NCI-H82 treated with DMSO at 0.1 percent for 48 hours (cell line): ENCODE measurements around the gene PDE4D.

ENCODE experiments used
- DNase-seq: peaks from one replicate; lab custom pipeline; 2025; ENCODE audit not compliant: unreplicated experiment; lab: John Stamatoyannopoulos, UW

The PDE4D gene

DNA sequence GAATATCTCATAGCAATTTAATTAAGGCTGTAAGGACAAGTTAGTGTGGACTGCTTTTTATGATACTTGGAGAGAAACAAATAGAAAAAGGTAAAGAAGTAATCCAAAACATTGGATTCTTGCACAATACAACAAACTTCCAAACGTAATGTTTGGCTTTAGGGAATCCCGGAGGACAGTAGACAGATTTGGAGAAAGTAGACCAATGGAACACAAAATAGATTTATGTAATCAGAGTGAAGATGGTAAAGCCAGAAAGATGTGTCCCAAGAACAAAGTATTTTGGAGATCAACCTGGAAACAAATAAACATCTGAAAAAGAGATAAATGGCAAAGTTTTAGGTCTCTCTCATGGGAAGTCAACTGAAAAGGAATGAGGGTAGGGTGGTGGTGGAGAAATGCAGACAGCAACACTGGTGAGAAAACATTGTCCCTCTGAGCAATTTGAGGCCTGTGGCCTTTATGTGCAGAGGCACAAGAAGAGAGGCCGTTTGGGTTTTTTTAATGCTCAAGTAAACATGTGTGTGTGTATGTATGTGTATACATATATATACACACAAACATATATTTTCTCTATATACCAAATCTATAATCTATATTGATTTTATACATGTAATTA, 620.6 kb downstream of the PDE4D start:
- DNase-seq: no peak

DNA sequence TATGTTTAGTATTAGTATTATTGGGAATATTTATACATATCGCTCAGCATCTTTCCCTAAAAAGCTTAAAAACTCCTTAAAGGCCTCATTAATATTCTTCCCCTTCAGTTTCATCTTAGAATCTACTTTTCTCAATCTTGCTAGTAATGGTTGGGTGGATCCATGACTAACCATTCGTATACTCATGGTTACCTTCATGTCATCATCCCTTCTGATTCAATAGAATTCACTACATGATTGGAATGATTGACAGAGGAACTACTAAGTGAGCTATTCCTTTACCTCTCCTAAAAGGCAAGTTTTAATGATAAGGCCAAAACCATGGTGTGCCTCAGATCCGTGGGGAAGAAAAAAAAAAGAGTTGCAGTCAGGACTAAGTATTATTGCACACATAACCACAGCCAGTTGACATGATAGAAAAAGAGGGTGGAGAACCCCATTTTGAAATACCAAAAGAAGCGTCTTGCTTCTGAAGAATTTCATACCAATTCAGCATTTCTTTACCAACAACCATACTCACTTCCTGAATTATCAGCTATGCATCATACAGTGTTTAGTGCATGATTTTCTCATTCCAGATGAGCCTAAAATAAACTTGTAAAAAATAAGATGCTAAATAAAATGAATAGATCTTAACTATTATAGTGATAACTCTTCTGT, 624.6 kb downstream of the PDE4D start:
- DNase-seq: no peak

DNA sequence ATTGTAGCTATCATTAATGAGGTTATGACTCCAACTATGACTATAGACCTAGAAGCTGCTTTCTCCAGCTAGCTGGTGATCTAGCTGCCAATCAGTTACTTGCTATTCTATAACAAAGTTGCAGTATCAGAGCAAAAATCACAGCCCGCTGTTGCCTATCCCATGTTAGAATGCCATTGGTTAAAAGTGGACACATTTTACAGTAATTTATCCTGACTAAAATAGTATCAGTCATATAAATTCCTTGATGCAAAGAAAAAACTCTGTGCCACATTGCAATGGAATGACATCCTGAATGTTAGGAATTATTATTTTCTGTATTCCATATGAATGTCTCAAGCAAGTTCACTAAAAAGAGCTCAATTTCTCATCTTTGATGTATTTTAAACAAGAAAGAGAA, 626.5 kb downstream of the PDE4D start:
- DNase-seq: no peak

DNA sequence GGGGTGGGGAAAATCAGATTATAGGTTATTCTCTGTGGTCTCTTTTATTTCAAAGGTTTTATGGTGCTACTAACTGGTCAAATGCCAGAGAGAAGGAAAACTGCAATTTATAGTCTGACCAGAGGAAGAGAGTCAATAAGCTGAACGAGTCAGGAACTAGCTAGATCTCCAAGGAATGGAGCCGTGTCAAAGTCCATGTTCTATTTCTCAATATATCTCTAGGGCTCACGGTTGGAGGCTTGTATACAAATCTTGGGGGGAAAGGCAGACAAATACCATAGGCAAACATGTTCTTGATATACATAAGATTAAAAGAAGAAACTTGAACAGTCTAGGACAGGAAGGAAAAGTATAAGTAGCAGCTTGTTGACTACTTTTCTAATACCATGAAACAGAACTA, 627.1 kb downstream of the PDE4D start:
- DNase-seq: no peak

DNA sequence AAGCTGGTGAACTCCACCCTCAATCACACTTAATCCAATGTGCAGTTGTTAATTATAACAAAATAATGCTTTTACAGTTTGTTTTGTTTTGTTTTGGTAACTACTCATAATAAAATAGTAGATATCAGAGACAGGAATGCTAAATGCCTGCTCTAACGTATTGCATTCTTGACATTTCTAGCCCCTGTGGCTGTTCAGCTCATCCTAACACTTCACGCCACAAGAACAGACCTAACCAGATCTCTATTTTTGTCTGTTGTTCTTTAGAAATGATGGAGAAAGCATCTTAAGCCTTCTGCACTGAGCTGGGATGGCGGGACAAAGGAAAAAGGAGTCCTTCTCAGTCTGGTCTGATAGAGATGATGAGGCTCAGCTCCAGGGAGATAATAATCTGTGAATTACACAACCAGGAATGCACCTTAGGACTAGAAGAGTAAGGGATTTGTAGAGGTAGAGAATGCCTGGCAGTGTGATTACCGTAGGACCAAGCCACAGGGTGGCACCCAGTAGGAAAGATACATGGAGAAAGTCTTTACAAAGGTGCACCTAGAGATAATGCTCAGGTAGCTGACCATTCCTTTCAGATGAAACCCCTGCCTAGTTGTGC, 628.8 kb downstream of the PDE4D start:
- no peak for DNase-seq

DNA sequence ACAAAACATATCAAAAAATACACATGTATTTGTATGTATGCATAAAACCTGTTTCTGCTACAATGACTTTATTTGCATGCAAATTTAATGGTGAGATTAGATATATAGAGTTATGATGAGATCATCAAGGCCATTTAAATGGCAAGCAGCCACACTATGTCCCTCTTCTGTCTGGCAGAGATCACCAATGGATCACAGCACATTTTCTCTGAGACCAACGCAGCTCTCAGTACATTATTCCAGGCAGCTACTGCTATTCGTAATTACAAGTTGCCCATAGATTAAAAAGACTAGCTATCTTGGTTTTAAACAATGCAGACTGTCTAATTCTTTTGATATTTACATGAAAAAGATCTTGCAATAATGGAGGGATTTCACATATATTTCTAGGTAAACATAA, 629.5 kb downstream of the PDE4D start:
- DNase-seq: no peak

DNA sequence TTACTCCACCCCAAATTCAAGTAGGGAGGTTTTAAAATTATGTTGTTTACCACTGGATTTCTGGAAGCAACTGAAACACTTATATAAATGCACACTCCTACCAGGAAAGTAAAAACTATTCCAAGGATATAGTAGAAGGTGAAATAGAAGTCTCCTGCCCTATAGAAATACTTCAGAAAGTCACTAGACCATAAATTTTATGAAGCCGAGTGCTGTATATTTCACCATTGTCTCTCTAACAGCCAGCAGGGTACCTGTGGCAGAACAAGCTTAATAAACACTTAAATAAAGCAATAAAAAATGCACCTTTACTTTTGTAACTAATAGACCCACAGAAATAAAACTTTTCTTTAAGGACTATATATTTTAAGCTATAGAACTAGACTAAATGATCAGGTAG, 631.6 kb downstream of the PDE4D start:
- DNase-seq: no peak

DNA sequence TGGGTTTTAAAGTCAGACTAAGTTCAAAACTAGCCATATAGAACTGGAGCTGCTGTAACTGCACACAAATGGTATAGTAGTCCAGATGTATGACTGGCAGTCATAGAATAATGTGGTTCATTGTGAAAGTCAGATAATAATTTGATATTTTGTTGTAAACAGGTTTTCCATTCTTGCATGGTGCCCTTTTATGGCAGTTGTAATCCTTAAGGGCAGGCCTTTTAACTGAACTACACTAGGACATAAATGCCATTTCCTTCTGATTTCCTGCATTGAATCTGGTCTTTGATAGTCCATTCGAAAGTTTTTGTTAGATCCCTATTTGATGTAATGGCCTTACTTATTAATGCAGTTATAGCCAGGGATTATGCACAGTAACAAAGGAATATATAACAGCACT, 632.6 kb downstream of the PDE4D start:
- no peak for DNase-seq

DNA sequence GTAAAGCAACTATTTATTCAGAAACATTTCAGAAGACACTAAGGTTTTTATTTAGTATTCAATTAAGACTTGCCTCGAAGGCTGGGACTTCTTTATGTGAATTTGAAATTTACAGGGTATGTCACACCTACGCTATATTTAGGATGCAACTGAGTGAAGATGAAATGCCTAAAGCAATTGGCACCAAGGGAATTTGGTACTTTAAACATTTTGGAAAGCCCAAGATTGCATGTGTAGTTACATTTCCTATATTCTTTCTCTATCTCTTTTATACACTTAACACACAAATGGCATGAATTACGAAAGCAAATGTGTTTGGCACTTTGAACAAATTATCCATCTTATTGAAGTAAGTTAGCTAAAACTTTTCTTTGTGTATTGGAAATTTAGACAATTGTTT, 633.3 kb downstream of the PDE4D start:
- no peak for DNase-seq

DNA sequence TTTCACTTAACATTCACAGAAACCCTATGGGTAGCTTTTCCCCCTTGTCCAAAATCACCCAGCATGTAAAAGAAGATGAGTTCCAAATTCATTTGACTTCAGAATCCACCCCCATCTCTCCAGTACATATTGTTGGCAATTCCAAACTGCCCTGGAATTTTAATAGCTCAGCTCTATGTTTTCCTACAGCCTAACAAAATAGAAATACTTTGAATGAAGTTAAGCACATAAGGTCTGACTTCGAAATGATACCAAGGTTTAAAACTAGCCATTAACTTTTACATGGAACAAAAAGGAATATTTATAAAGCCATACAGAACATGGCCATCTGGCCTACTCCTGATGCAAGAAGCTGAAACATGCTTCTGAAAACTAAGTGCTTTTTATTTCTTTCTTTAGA, 634.3 kb downstream of the PDE4D start:
- no peak for DNase-seq

DNA sequence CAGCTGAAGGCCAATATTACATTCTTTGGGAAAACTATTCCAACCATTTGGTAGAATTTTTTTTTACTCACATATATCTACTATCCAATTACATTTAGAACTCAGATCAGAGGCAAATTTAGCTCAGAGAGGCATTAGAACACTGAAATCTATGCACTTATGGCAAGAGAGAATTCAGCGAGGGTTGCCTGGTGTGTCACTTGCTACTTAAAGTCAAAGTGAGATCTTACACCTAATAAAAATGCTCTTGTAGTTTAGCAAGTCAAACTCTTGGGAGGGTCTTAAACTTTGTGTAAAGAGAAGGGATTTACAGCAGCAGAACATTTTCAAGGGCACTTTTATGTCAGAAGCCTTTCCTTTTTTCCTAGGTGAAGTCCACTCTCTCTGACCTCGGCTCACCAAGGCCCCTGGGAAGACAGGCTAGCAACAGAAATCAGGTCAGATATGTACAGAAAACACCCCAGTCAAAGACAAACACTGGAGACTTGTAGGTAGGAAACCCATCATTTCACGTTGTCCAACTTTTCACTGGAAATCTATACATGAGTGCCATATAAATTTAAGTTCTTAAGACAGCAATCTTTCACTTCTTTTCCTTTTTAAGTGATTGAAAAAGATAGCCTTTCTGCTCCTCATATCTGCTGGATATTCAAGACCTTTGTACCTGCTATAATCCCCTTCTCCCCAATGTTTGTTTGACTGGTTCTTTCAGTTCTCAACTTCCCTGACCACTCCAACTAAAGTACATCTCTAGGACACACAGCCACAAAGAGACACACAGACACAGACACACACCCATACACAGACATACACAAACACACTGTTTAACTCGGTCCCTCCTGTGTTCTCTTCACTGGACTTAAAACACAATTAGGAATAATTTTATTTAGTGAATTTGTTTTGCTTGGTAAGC, 635.8 kb downstream of the PDE4D start:
- no peak for DNase-seq

DNA sequence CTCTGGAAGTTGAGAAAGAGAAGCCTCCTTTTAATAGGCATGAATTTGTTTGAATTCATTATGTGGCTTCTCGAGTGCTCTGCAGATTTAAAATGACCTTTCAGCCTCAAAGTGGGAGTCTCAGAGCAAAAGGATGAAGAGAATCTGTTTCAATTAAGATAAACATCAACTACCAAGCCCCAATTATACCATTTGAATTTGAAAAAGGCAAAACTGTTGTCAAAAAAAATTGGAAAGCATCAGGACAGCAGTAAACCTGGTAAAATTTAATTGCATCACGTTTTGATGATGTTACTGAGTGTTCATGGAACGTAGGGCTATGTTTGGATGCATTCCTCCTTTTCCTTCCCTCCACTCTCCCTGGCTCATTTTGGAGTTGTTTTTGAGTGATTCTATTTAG, 637.2 kb downstream of the PDE4D start:
- no peak for DNase-seq

DNA sequence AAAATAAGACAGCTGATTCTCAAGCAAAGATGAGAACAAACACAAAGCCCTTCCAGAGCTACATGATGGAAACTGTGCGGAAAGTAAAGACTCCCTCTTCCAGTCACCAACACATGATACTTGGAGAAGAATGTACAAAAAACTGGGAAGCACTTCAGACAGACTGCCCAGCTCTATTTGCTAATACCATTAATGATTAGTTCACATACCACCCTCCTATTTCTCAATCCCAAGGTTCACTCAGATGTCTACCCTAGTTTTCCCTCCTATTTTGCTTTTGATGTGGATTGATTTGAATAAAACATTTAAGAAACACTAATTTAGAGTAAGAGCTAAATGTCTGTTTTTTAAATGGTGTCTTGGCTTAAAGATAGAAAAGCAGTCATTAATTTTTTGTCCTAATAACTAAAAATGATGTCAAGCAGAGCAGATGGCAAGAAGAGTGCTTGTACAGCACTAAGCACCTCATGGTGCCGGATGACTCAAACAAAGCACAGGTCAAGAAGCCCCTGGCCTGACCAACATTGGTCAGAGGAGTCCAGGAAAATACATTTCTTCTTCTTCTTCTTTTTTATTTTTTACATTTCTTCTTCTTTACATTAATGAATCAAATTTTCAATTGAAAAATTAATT, 639.4 kb downstream of the PDE4D start:
- DNase-seq: no peak

DNA sequence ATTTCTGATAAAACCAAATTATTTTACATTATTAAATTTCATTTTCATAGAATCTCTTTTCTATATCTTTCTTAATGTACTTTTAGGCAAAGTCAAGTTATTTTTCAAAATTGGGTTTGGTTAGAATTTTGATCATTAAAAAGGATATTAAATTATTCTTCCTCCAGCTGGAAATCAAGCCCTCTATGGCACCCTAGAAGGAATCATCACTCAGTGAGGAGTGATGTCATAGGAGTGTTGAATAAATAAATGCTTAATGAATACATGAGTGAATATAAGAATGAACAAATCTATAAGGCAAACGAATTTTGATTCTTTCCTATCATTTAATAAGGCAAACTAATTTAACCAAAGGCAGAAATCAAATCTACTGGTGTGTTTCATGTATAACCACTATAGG, 639.9 kb downstream of the PDE4D start:
- no peak for DNase-seq

DNA sequence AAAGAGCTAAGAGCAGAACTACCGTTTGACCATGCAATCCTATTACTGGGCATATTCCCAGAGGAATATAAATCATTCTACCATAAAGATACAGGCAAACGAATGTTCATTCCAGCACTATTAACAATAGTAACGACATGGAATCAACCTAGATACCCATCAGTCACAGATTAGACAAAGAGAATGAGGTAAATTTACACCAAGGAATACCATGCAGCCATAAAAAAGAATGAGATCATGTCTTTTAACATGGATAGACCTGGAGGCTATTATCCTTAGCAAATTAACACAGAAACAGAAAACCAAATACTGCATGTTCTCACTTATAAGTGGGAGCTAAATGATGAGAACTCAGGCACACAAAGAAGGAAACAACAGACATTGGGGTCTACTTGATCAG, 641.9 kb downstream of the PDE4D start:
- DNase-seq: no peak

DNA sequence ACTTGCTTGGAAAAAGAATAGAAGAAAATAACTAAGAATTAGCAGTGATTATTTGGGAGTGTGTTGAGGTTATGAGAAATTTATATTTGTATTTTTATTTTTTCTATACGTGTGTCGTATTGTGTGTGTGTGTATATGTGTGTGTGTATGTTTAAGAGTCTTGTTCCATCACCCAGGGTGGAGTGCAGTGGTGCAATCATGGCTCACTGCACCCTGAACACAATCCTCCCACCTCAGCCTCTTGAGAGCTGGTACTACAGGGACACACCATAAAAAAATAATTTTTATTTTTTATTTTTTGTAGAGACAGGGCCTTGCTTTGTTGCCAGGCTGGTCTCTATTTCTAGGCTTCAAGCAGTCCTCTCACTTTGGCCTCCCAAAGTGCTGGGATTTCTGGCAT, 643.8 kb downstream of the PDE4D start:
- DNase-seq: no peak

DNA sequence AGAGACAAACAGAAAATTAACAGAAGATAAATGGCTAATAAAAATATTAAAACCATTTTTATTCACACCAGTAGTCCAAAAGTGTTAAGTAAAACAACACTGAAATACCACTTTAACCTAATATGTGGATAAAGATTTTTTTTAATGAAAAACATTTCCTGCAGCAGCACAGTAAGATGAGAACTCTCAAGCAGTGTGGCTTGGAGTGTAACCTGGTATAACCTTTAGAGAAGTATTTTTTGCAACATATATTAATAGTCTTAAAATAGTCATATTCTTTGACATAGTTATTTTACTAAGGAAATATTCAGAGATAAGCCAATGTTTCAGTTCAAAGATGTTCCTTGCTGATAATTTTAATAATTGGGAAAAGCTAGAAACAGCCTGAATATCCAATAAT, 644.4 kb downstream of the PDE4D start:
- no peak for DNase-seq

DNA sequence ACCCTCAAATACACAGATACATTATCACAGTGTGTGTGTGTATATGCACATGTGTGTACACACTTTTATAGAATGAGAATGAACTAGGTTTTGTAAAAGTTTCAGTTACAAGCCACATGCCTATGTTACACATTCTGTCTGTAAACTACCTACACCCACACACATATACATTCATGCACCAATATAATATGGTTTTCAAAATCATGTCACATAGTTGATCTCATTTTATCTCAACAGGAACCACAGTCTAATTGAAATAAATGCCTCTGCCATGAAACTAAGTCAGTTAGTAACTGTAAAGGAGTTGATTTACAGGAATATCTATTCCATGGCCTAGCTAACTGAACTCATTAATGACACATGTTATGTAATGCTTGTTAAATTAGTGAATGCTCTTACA, 646.6 kb downstream of the PDE4D start:
- no peak for DNase-seq

DNA sequence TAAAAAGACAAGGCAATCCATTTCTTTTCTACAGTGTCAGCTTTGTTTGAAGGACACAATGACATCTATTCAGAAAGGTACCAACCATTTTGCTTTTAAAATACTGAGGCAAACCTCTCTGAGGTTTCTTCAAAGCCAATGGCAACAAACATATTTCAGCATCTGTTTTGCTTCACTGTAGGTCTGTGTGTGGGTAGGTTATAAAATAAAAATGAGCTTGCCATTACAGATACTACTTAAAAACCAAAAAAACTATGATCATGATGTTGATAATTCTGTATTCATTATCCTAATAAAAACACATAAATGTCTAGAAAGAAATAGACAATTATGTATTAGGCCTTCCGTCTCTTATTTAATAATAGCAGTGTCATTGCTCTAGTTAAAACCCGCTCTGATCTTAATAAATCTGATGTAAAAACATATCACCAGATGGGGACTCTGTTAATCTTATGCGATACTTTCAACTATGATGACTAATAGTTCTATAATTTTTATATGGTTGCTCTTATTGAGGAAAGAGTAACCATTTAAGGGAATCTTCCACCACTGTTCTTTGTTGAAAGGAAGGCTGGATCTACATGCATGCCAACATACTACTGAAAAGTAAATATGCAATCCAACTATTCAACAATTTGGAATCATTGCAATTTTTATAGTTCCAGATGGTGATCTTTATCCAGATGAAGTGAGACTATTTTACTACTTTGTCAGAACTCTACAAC, 647.2 kb downstream of the PDE4D start:
- DNase-seq: no peak

DNA sequence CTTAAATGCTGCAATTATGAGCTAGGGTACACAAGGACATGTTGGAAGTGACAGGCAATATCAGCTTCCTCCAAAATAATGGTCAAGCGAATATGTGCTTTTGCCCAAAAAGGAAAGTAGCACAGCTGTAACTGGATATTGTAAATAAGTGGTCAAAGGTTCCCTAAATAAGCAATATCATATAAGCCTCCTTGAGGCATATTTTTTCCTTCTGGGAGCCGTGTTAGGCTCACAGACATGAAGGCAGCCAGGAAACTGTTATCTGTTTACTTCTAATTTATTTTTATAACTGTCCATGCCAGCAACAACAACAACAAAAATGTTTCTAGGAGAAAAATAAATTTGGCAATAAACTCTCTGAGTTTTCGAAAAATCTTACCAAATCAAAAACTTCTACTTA, 648.3 kb downstream of the PDE4D start:
- DNase-seq: no peak

DNA sequence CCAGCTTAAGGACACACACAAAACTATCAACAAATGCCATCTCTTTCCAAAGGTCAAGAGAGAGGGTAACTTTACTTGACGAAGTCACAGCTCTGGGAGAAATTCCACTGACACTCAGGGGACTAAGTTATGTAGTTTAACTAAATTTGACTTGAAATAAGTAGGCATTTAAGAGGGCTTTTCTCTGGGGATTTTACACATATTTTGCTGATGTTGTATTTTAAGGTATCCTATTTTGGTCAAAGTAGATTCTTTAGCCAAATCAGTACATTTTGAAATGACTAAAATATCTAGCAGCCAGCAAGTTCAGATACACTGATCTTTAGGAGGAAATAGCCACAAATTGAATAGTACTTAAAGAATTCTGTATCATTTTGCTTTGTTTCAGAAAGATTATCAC, 652.0 kb downstream of the PDE4D start:
- no peak for DNase-seq
